Uterine smooth muscle cell (primary cell): ENCODE measurements around the gene PCP4L1. TPM values are rescaled to one million over a fixed set of nuclear protein-coding genes. Genes with fewer than 3 reads are reported as not detected.

ENCODE experiments used
- total RNA-seq: library from RNA; depleted of rRNA; stranded (reverse); fragments of >200 nt; gene quantifications from 2 replicates; pipeline ENCODE4 v1.2.3, GENCODE V29; 2014

The PCP4L1 gene
- total RNA-seq, result not detected in 2 replicates

DNA sequence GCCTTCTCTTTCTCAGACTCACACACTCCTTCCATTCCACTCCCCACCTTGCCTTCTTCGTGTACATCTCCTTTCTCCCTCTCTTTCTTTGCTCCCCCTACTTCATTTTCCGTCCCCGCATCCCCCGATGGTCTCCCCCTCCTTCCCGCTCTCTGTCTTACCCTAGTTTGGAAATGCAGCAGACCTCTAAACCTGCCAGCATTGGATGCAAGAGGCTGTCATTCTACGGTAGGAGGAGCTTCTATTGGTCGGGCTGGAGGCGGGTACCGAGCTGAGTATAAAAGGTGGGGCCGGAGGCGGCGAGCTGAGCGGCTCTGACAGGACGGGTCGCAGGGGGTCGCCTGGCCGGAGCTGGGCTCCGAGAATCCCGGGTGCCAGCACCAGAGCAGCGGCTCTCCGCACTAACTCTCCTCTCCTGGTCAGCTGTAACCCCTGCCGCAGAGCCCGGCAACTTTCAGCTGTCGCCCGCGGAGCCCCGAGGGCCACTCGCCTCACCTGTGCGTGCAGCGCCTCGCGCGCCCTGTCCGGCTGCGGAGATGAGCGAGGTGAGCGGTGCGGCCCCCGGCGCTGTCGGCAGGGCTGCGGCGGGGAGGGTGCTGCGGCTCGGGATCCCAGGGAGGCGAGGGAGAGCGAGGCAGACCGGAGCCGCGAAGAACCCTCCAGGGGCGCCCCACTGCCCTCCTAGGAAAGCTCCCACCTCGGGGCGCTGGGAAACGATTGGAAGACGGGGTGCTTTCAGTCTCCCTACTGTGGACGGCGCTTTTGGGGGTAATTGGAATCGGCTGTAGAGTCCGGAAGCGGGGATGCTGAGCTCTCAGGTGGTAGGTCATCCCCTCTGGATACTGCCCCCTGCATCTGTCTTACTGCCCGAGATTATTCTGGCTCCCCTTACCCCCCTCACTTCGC, at the start of gene PCP4L1:
Gene PCP4L1 (plus strand): TSS at position 307 of the 906 bp plus-strand sequence. CDS start 230 bp downstream, at position 537.

DNA sequence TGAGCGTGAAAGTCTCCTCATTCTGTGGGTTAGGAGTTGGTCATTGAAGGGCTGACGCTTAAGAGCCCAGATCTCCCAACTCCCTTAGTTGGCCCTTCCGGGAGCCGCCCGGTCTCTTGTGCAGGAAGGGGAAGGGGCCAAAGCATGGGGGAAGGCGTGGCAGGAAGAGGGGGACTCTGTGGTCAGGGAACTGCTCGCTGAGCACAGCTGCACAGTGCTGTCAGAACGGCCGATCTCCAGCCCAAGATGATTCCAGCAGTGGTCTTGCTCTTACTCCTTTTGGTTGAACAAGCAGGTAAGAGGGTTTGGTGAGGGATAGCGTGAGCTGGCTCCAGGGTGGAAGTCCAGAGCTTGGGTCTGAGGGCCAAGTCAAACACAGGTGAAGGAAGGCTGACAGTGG, 43.5 kb upstream of the PCP4L1 start, which contains the start of gene FCER1G:
Gene FCER1G (plus strand): TSS at position 220 of the 400 bp plus-strand sequence. CDS start 27 bp downstream, at position 247.

DNA sequence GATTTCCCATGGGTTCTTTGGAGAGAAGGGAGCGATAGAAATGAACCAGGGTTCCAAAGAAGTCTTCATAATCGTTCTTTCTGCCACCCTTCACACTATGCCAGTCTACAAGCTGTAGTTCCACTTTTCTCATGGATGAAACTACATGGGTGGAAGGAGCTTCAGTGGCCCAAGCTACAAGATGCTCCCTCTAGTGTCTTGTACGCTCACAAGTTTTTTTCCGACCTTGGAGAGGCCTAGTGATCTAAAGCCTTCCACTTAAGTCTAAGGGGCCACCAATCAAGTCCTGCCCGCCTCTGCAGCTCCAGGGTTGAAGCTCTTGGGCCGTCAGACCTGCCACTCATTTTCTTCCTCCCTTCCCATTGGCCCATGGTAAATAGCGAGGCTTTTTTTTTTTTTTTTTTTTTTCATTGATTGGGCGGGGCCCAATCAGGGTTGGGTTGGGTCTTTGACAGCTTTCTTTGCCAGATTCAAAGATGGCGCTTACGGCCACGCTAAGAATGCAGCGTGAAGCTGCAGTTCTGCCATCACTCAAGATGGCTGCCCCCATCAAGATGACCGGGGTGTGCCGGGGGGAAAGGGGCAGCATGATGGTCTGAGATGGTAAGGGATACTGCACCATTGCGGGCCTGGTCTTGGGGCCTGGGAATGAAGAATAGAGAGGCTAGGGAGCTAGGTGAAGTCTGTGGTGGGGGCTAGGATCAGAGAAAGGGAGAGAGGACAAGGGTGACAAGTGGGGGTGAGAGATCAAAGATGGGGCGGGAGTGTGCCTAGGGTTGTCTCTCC, 32.8 kb upstream of the PCP4L1 start, which contains the start of gene TOMM40L:
Gene TOMM40L (plus strand): TSS at position 527 of the 786 bp plus-strand sequence. CDS start 430 bp downstream, outside the sequence.

DNA sequence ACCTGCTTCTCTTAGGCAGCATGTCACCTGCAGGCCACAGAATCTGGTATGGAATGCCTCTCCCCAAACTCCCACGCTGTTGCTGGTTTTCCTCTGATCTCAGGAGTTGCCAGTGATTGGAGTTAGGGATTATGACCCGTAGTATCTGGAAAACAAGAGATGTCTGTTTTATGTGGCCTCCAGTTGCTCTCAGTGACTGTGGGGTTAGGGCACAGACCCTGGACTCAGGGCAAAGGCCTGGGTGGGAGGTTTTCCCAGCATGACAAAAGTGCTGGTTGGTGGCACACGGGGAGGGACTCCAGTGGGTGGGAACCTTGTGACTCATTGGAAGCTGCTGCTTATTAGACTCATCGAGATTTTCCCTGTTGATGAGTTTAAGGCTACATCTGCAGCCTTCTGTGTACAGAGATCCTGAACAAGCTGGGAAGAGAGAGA, 20.5 kb upstream of the PCP4L1 start, which contains the start of gene NR1I3:
Gene NR1I3 (minus strand): TSS at position 165 of the 435 bp plus-strand sequence. CDS start 1,638 bp downstream, outside the sequence.

DNA sequence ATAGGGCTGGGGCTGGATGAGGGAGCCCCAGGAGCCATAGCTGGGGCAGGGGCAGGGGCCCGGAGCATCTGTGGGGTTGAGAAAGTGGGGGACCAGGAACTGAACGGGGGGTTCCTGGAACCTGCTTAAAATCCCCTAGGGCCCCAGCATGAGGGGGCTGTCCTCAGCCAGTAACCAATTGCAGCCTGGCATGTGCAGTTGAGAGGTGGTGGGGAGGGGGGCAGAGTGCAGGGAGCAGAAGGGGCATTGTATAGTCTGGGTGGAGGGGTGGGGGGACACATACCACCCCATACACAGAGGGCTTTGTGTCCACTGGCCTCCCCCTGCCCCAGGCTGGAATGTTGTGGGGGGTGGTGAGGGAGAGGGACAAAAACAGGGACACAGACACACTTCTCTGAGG, 51.3 kb downstream of the PCP4L1 start, which contains the start of gene MPZ:
Gene MPZ (minus strand): TSS at position 101 of the 400 bp plus-strand sequence. CDS start 63 bp downstream, at position 38.

DNA sequence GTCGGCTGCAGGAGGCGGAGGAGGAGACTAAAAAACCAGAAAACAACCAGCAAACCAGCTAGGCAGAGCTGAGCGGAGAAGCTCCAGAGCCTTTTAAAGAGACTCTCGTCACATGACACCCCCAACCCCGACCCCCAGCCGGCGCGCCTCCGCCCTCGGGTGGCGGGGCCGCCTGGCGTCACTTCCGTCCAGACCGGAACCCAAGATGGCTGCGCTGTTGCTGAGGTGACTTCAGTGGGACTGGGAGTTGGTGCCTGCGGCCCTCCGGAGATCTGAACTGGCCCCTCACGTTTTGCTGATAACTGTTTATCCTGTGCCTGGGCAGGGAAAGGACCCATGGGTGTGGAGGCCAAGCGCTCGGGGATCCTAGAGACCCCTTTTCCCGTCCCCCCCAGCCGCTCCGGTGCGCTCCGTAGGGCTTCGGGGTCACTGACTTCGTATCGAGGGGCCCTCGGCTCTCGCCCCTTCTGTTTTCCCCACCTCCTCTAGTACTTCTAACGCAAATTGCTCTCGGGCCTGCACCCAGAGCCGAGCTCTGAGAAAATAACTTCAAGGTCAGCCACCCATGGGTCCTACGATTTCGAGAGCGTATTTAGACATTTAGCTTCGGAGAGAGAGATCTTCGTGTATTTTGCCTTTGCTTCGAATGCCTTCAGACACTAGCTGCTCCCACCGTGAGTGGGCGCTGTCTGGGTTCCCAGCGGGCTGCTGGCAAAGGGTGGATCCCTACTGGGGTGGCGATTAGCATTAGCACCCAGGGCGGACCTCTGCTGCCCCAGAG, 55.8 kb downstream of the PCP4L1 start, which contains the start of gene SDHC:
Gene SDHC (plus strand): TSS at position 181 of the 781 bp plus-strand sequence. CDS start 25 bp downstream, at position 206.

Other genes with a start within 250 kb of the PCP4L1 start
- 2.2 and 2.7 TPM in 2 replicates for gene F11R, start 237.6 kb upstream of the PCP4L1 start, total RNA-seq
- 3.4 and 9.1 TPM in 2 replicates for gene TSTD1, start 219.8 kb upstream of the PCP4L1 start, total RNA-seq
- gene USF1, start 212.8 kb upstream of the PCP4L1 start, total RNA-seq, result 66.7 and 87.2 TPM in 2 replicates
- not detected in 2 replicates for gene ARHGAP30, start 188.9 kb upstream of the PCP4L1 start, total RNA-seq
- 0.11 and 0.25 TPM in 2 replicates for gene NECTIN4, start 169.2 kb upstream of the PCP4L1 start, total RNA-seq
- gene KLHDC9, start 160.4 kb upstream of the PCP4L1 start, total RNA-seq, result 1.3 and 1.6 TPM in 2 replicates
- 74.6 and 114 TPM in 2 replicates for gene PFDN2, start 140.7 kb upstream of the PCP4L1 start, total RNA-seq
- 21.8 and 25.6 TPM in 2 replicates for gene NIT1, start 140.6 kb upstream of the PCP4L1 start, total RNA-seq
- 21.1 and 28.7 TPM in 2 replicates for gene DEDD, start 126.1 kb upstream of the PCP4L1 start, total RNA-seq
- 85.5 and 86.7 TPM in 2 replicates for gene UFC1, start 104.8 kb upstream of the PCP4L1 start, total RNA-seq
- gene USP21, start 99.2 kb upstream of the PCP4L1 start, total RNA-seq, result 7.5 and 11.2 TPM in 2 replicates
- gene PPOX, start 92.3 kb upstream of the PCP4L1 start, total RNA-seq, result 13.8 and 15.2 TPM in 2 replicates
- 18.3 and 23.6 TPM in 2 replicates for gene B4GALT3, start 81.2 kb upstream of the PCP4L1 start, total RNA-seq
- gene ADAMTS4, start 59.7 kb upstream of the PCP4L1 start, total RNA-seq, result 14.9 and 37.3 TPM in 2 replicates
- 197 and 198 TPM in 2 replicates for gene NDUFS2, start 56.4 kb upstream of the PCP4L1 start, total RNA-seq
- gene FCER1G, start 43.5 kb upstream of the PCP4L1 start, total RNA-seq, result not detected in 2 replicates
- not detected in 2 replicates for gene APOA2, start 35.1 kb upstream of the PCP4L1 start, total RNA-seq
- 9.2 and 13.2 TPM in 2 replicates for gene TOMM40L, start 32.7 kb upstream of the PCP4L1 start, total RNA-seq
- gene NR1I3, start 20.5 kb upstream of the PCP4L1 start, total RNA-seq, result not detected in 2 replicates
- gene MPZ, start 51.2 kb downstream of the PCP4L1 start, total RNA-seq, result 0.87 and 1.00 TPM in 2 replicates
- gene SDHC, start 55.6 kb downstream of the PCP4L1 start, total RNA-seq, result 26.9 and 37.0 TPM in 2 replicates
- gene CFAP126, start 109.1 kb downstream of the PCP4L1 start, total RNA-seq, result not detected in 2 replicates
- gene FCGR2A, start 246.7 kb downstream of the PCP4L1 start, total RNA-seq, result 0.37 and 0.77 TPM in 2 replicates